Transverse colon (tissue), 4 donors: ENCODE results near the gene IL20.

Experiments
- POLR2A ChIP-seq: fragments of 450-650 bp; IDR thresholded peaks from one replicate; pipeline ENCODE4 v1.6.1; 2016; ENCODE audit warnings: antibody characterized with exemption, mild to moderate bottlenecking, moderate library complexity
- POLR2AphosphoS5 ChIP-seq, 3 donors: sonication (generic); formaldehyde crosslinking; IDR thresholded peaks; one replicate each; pipeline ENCODE4 v1.6.1; 2016; ENCODE audit warnings: antibody characterized with exemption in 3 of 3
- TF ChIP-seq, protein P1 (sequence below), 5 experiments: fragments of 200-600 bp in 3 of 5; fragments of 450-650 bp in 2 of 5; sonication (generic) in 3 of 5; IDR thresholded peaks; 1 replicate in 2 of 5; 2 replicates in 3 of 5; pipeline ENCODE4 v1.5.1; 2016 to 2017; ENCODE audit warnings: antibody characterized with exemption in 5 of 5, inconsistent platforms in 3 of 5, mild to moderate bottlenecking in 2 of 5, moderate library complexity in 1 of 5

DNA sequence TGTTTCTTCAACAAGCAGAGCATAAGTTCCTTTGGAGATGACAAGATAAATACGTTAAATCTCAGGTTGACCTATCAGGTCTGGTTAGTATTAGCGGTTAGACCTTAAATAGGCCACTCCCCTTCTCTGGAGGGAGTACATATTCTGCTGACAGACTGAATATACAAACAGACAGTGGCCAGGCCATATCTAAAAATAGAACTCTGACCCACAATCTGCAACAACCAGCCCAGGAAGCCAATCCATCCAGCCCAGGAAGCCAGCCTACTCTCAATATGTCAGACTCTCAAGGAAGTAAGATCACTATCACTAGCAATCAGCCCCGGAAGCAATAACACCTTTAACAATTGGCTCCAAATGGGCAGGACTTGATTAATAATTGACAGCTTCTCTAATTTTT is 6.7 kb downstream of the IL20 start:
- TF ChIP-seq POLR2AphosphoS5 (IDR thresholded peaks at IDR 0.05) (peak in 1 of 3 donors; percentile 55), POLR2A (no peak)
- TF ChIP-seq, protein P1, sequence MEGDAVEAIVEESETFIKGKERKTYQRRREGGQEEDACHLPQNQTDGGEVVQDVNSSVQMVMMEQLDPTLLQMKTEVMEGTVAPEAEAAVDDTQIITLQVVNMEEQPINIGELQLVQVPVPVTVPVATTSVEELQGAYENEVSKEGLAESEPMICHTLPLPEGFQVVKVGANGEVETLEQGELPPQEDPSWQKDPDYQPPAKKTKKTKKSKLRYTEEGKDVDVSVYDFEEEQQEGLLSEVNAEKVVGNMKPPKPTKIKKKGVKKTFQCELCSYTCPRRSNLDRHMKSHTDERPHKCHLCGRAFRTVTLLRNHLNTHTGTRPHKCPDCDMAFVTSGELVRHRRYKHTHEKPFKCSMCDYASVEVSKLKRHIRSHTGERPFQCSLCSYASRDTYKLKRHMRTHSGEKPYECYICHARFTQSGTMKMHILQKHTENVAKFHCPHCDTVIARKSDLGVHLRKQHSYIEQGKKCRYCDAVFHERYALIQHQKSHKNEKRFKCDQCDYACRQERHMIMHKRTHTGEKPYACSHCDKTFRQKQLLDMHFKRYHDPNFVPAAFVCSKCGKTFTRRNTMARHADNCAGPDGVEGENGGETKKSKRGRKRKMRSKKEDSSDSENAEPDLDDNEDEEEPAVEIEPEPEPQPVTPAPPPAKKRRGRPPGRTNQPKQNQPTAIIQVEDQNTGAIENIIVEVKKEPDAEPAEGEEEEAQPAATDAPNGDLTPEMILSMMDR (IDR thresholded peaks at IDR 0.05), result no peak
